Activated naive CD4-positive, alpha-beta T cell treated with anti-CD3 and anti-CD28 coated beads for 36 hours (primary cell): ENCODE data around the gene TMEM14C. TPM values are rescaled to one million over a fixed set of nuclear protein-coding genes. Genes with fewer than 3 reads are reported as not detected.
A peak's percentile ranks its signal among the peaks of the same experiment; 100 is the strongest.
"Not testable (repeated sequence)": the region's sequence is repeated elsewhere in the genome, so short reads cannot be mapped to it uniquely, and the experiment has no call there.

Source experiments
- CTCF ChIA-PET: fragments of 350-600 bp; sonication (Branson Sonifier 250); formaldehyde crosslinking; loops from one replicate; lab custom pipeline; 2021; ENCODE audit warnings: antibody characterized with exemption; lab: Charles Lee
- DNase-seq: peaks from one replicate; pipeline ENCODE4 v3.0.0-alpha.2; 2020
- H3K27ac Mint-ChIP-seq: one replicate; pipeline ENCODE4 v1.8.0; 2021; ENCODE audit warnings: mild to moderate bottlenecking, mixed read lengths
- H3K27me3 Mint-ChIP-seq: one replicate; pipeline ENCODE4 v1.8.0; 2021; ENCODE audit warnings: low read depth, mixed read lengths
- H3K36me3 Mint-ChIP-seq: one replicate; pipeline ENCODE4 v1.8.0; 2021; ENCODE audit warnings: low read depth, mixed read lengths
- H3K4me1 Mint-ChIP-seq: one replicate; pipeline ENCODE4 v1.8.0; 2021; ENCODE audit warnings: low read depth, mixed read lengths
- H3K4me3 Mint-ChIP-seq: one replicate; pipeline ENCODE4 v1.8.0; 2021; ENCODE audit warnings: mild to moderate bottlenecking, moderate library complexity, mixed read lengths
- H3K9me3 Mint-ChIP-seq: one replicate; pipeline ENCODE4 v1.8.0; 2021; ENCODE audit warnings: mixed read lengths
- intact Hi-C: fragments of 100-400 bp; cut with micrococcal nuclease; formaldehyde crosslinking; loops from one replicate; pipeline ENCODE4 v1.15.1; 2023
- total RNA-seq, 2 experiments: library from RNA; stranded (reverse); gene quantifications; one replicate each; pipeline ENCODE4 v1.2.3, GENCODE V29; 2021

Gene TMEM14C
- total RNA-seq, 2 experiments from 2014 or later: 77.0 to 81.1 TPM

GRCh38 chr6:10747251-10747972 is 24.5 kb downstream of the TMEM14C start, which contains the start of gene TMEM14B:
Gene TMEM14B, plus strand, starts transcription at chr6:10747805. Its CDS starts 1,441 bp downstream, at chr6:10749246.
- H3K27ac Mint-ChIP-seq: peak within 1 kb of the TSS; percentile 92
- H3K36me3 Mint-ChIP-seq: peaks cover 12% of the 10 kb centered on the region
- H3K4me1 Mint-ChIP-seq: peaks cover 48% of the 10 kb centered on the region
- H3K4me3 Mint-ChIP-seq: peak within 1 kb of the TSS; percentile 91
- CTCF ChIA-PET: interaction anchor here (1.1 to 1.6 kb wide), 4 partner anchors 10 to 268 kb away, joined by 3 to 6 read pairs (median 4); no protein-coding TSS in a partner anchor
- no peaks in the 10 kb centered on the region for H3K27me3 Mint-ChIP-seq
- H3K9me3 Mint-ChIP-seq: no peaks in the 10 kb centered on the region
- peak; percentile 100 for DNase-seq
- intact Hi-C loops: loop anchor here (1.0 to 5.0 kb wide), 10 partner anchors 12 to 790 kb away; partner anchors contain the start of genes C6orf52, MAK, PAK1IP1 and SMIM13

- Mint-ChIP-seq H3K27me3 (no peaks in the 10 kb centered on the region), H3K4me3 (no peak overlapping the region), H3K9me3 (no peaks in the 10 kb centered on the region), H3K36me3 (peaks cover 26% of the 10 kb centered on the region), H3K4me1 (peaks cover 55% of the 10 kb centered on the region), H3K27ac (peak overlapping the region; percentile 21)
- intact Hi-C loops: loop anchor here (5.0 kb wide), 1 partner anchor 37 kb away; no protein-coding TSS in a partner anchor
- CTCF ChIA-PET: no interaction called here
- DNase-seq: no peak
These were observed 26.9 kb downstream of the TMEM14C start for GRCh38 chr6:10749734-10750133.

GRCh38 chr6:10750568-10750967 is 27.7 kb downstream of the TMEM14C start:
- H3K4me3 Mint-ChIP-seq, H3K27me3 Mint-ChIP-seq, CTCF ChIA-PET, H3K9me3 Mint-ChIP-seq, H3K27ac Mint-ChIP-seq, intact Hi-C loops, DNase-seq: not testable (repeated sequence)
- peaks cover 63% of the 10 kb centered on the region for H3K4me1 Mint-ChIP-seq
- H3K36me3 Mint-ChIP-seq: peaks cover 32% of the 10 kb centered on the region

GRCh38 chr6:10751757-10752156 is 28.9 kb downstream of the TMEM14C start:
- CTCF ChIA-PET, H3K27me3 Mint-ChIP-seq, H3K4me3 Mint-ChIP-seq, H3K9me3 Mint-ChIP-seq, DNase-seq, H3K27ac Mint-ChIP-seq, intact Hi-C loops: not testable (repeated sequence)
- Mint-ChIP-seq H3K4me1 (peaks cover 56% of the 10 kb centered on the region), H3K36me3 (peaks cover 43% of the 10 kb centered on the region)

GRCh38 chr6:10756085-10756484 is 33.2 kb downstream of the TMEM14C start:
- Mint-ChIP-seq H3K27ac (peak overlapping the region; percentile 9), H3K4me3 (no peak overlapping the region), H3K36me3 (peaks cover 58% of the 10 kb centered on the region), H3K4me1 (peaks cover 42% of the 10 kb centered on the region), H3K27me3 (no peaks in the 10 kb centered on the region), H3K9me3 (no peaks in the 10 kb centered on the region)
- intact Hi-C loops: no loop called here
- CTCF ChIA-PET: interaction anchor here (0.6 to 1.0 kb wide), 3 partner anchors 14 to 277 kb away, joined by 3 to 4 read pairs (median 4); partner anchors contain the start of gene PAK1IP1
- no peak for DNase-seq

DNA sequence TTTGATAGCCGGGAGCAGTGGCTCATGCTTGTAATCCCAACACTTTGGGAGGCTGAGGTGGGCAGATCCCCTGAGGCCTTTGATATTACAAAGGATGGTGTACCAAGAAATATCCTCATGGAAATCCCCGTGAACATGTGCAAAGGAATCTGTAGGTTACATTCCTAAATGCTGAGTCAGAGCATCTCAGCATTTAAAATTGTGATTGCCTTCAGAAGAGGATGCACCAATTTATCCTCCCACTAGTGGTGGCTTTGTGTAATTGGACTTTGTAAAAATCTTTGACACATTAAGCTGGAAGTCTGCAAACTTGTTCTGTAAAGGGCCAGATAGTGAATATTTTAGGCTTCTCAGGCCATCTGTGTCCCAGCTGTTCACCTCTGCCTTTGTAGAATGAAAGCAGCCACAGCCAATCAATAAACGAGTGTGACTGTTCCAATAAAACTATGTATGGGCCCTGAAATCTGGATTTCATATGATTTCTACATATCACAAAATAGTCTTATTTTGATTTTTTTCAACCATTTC is 36.5 kb downstream of the TMEM14C start:
- Mint-ChIP-seq H3K27ac (no peak overlapping the region), H3K27me3 (no peaks in the 10 kb centered on the region), H3K4me1 (peaks cover 29% of the 10 kb centered on the region), H3K9me3 (no peaks in the 10 kb centered on the region), H3K4me3 (no peak overlapping the region), H3K36me3 (peaks cover 51% of the 10 kb centered on the region)
- no peak for DNase-seq
- CTCF ChIA-PET: interaction anchor here (0.6 to 1.7 kb wide), 6 partner anchors 11 to 277 kb away, joined by 3 to 6 read pairs (median 3); no protein-coding TSS in a partner anchor
- intact Hi-C loops: loop anchor here (1.0 kb wide), 1 partner anchor 12 kb away; the partner anchor contains the start of gene TMEM14B

GRCh38 chr6:10759884-10760329 is 37.0 kb downstream of the TMEM14C start:
- H3K27ac Mint-ChIP-seq: no peak overlapping the region
- intact Hi-C loops: loop anchor here (1.0 kb wide), 1 partner anchor 13 kb away; the partner anchor contains the start of gene TMEM14B
- DNase-seq: no peak
- CTCF ChIA-PET: interaction anchor here (0.6 to 1.7 kb wide), 7 partner anchors 11 to 280 kb away, joined by 3 to 6 read pairs (median 3); no protein-coding TSS in a partner anchor
- peaks cover 46% of the 10 kb centered on the region for H3K36me3 Mint-ChIP-seq
- no peak overlapping the region for H3K4me3 Mint-ChIP-seq
- no peaks in the 10 kb centered on the region for H3K9me3 Mint-ChIP-seq
- no peaks in the 10 kb centered on the region for H3K27me3 Mint-ChIP-seq
- peaks cover 25% of the 10 kb centered on the region for H3K4me1 Mint-ChIP-seq

DNA sequence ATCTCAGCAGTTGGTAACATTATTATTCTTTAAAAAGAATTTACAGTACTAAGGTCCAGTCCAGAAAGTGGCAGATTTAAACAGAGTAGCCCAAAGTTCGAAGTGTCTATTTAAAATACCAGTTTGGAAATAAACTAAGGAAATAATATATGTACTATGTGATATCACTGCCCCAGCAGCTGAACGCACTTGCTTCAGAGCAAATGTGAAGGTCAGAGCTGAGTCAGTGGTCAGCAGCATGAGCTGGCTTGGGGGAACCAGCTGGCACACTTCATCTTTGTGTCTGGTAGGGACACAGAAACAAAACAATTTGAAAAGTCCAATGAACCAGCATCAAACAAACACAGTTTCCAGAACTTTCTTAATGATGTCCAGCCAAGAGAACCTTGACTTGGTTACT is 40.1 kb downstream of the TMEM14C start:
- H3K4me1 Mint-ChIP-seq: peaks cover 17% of the 10 kb centered on the region
- no peak overlapping the region for H3K4me3 Mint-ChIP-seq
- CTCF ChIA-PET: no interaction called here
- DNase-seq: no peak
- peaks cover 25% of the 10 kb centered on the region for H3K36me3 Mint-ChIP-seq
- H3K27me3 Mint-ChIP-seq: no peaks in the 10 kb centered on the region
- no peak overlapping the region for H3K27ac Mint-ChIP-seq
- no peaks in the 10 kb centered on the region for H3K9me3 Mint-ChIP-seq
- intact Hi-C loops: no loop called here

- Mint-ChIP-seq H3K27me3 (no peaks in the 10 kb centered on the region), H3K4me3 (no peak overlapping the region), H3K4me1 (no peaks in the 10 kb centered on the region), H3K27ac (no peak overlapping the region), H3K36me3 (peaks cover 12% of the 10 kb centered on the region), H3K9me3 (no peaks in the 10 kb centered on the region)
- intact Hi-C loops: no loop called here
- no peak for DNase-seq
- CTCF ChIA-PET: interaction anchor here (1.3 kb wide), 1 partner anchor 258 kb away, joined by 4 read pairs; no protein-coding TSS in a partner anchor
These were observed 46.5 kb downstream of the TMEM14C start for GRCh38 chr6:10769419-10769818.

DNA sequence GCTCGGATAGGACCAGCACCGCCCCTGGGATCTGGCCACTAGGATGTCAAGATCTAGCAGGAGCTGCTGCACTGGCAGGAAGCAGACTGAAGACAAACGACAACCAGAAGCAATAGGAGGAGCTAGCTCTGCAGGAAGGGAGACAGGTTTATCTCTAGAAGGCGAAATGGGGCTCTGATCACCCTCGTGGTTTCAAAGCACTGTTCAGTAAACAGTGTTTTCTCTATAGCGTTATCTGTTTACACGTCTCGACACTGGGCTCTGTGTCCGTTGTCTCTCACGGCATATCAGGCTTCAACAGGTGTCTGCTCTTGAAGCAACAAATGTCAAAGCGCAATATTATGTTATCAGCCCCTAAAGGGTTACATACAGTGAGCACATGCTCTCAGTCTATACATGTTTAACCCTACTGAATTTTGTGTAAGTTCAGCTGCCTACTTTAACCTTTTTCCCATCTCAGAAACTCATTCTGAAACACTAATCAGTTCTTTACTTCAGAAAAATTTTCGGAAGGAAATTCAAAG is 48.6 kb downstream of the TMEM14C start:
- H3K4me3 Mint-ChIP-seq: no peak overlapping the region
- H3K9me3 Mint-ChIP-seq: no peaks in the 10 kb centered on the region
- intact Hi-C loops: no loop called here
- no peak overlapping the region for H3K27ac Mint-ChIP-seq
- CTCF ChIA-PET: no interaction called here
- DNase-seq: no peak
- no peaks in the 10 kb centered on the region for H3K27me3 Mint-ChIP-seq
- peaks cover 25% of the 10 kb centered on the region for H3K36me3 Mint-ChIP-seq
- H3K4me1 Mint-ChIP-seq: no peaks in the 10 kb centered on the region

GRCh38 chr6:10778230-10778629 is 55.4 kb downstream of the TMEM14C start:
- intact Hi-C loops: no loop called here
- Mint-ChIP-seq H3K36me3 (peaks cover 31% of the 10 kb centered on the region), H3K9me3 (no peaks in the 10 kb centered on the region), H3K4me1 (peaks cover 3% of the 10 kb centered on the region), H3K27me3 (no peaks in the 10 kb centered on the region), H3K27ac (peak overlapping the region; percentile 65), H3K4me3 (no peak overlapping the region)
- no peak for DNase-seq
- CTCF ChIA-PET: no interaction called here

- Mint-ChIP-seq H3K4me3 (no peak overlapping the region), H3K9me3 (no peaks in the 10 kb centered on the region), H3K4me1 (peaks cover 3% of the 10 kb centered on the region), H3K36me3 (peaks cover 35% of the 10 kb centered on the region), H3K27me3 (no peaks in the 10 kb centered on the region), H3K27ac (no peak overlapping the region)
- DNase-seq: no peak
- CTCF ChIA-PET: no interaction called here
- intact Hi-C loops: no loop called here
These were observed 56.2 kb downstream of the TMEM14C start for GRCh38 chr6:10779076-10779475.
